OCI-LY7 (cell line): Measurements from ENCODE around the gene EIF3K. TPM values are rescaled to one million over a fixed set of nuclear protein-coding genes. Genes with fewer than 3 reads are reported as not detected.

Experiments
- BruUV-seq: library from RNA; stranded (reverse); fragments of 400-500 nt; replicated peaks from 2 replicates; lab custom pipeline; 2021; lab: Mats Ljungman, UMichigan
- CTCF ChIA-PET: fragments of 300-600 bp; sonication (Branson Sonifier 250); formaldehyde crosslinking; loops from one replicate; lab custom pipeline; 2022; ENCODE audit warnings: antibody characterized with exemption; ENCODE audit not compliant: unreplicated experiment; lab: Charles Lee
- POLR2A ChIA-PET: fragments of 300-600 bp; sonication (Branson Sonifier 250); formaldehyde crosslinking; loops from one replicate; lab custom pipeline; 2022; ENCODE audit warnings: antibody characterized with exemption; lab: Charles Lee
- DNase-seq: peaks from one replicate; pipeline ENCODE4 v3.0.0-alpha.2; 2015; ENCODE audit warnings: low spot score
- H2AFZ ChIP-seq: fragments of 200-600 bp; sonication (generic), shearing (Covaris generic); 2 replicates; pipeline ENCODE4 v1.6.1; 2014; ENCODE audit warnings: mild to moderate bottlenecking, antibody characterized with exemption, low read length, moderate library complexity
- H3K27ac ChIP-seq: fragments of 200-600 bp; sonication (generic); 2 replicates; pipeline ENCODE4 v1.5.1; 2014; ENCODE audit warnings: mixed run types, low read depth, mild to moderate bottlenecking, moderate library complexity, low read length, inconsistent platforms; ENCODE audit not compliant: poor library complexity, severe bottlenecking
- H3K36me3 ChIP-seq: fragments of 200-600 bp; sonication (generic); 2 replicates; pipeline ENCODE4 v1.6.1; 2014; ENCODE audit warnings: mild to moderate bottlenecking, antibody characterized with exemption, low read length, moderate library complexity, mixed read lengths; ENCODE audit not compliant: insufficient read depth
- H3K4me1 ChIP-seq: fragments of 200-600 bp; sonication (generic); 2 replicates; pipeline ENCODE4 v1.5.1; 2014; ENCODE audit warnings: mild to moderate bottlenecking, low read length; ENCODE audit not compliant: insufficient read depth, poor library complexity, severe bottlenecking
- H3K4me2 ChIP-seq: fragments of 200-600 bp; sonication (generic); 2 replicates; pipeline ENCODE4 v1.6.1; 2014; ENCODE audit warnings: mild to moderate bottlenecking, low read length
- H3K4me3 ChIP-seq: fragments of 200-600 bp; sonication (generic); 2 replicates; pipeline ENCODE4 v1.5.1; 2014; ENCODE audit warnings: mild to moderate bottlenecking, low read depth, low read length; ENCODE audit not compliant: poor library complexity, severe bottlenecking
- H3K79me2 ChIP-seq: fragments of 200-600 bp; sonication (generic); 2 replicates; pipeline ENCODE4 v1.6.1; 2016; ENCODE audit warnings: low read depth, mild to moderate bottlenecking, low read length, moderate library complexity, mixed read lengths; ENCODE audit not compliant: insufficient read depth
- H3K9me2 ChIP-seq: fragments of 200-600 bp; sonication (generic); 2 replicates; pipeline ENCODE4 v1.6.1; 2016; ENCODE audit warnings: mild to moderate bottlenecking, low read length, mixed read lengths; ENCODE audit not compliant: insufficient read depth
- H3K9me3 ChIP-seq: fragments of 200-600 bp; sonication (generic); 2 replicates; pipeline ENCODE4 v1.6.1; 2014; ENCODE audit warnings: mild to moderate bottlenecking, mixed run types, low read length, mixed read lengths
- H4K20me1 ChIP-seq: fragments of 200-600 bp; sonication (generic); 2 replicates; pipeline ENCODE4 v1.6.1; 2014; ENCODE audit warnings: mild to moderate bottlenecking, antibody characterized with exemption, low read length, moderate library complexity, mixed read lengths; ENCODE audit not compliant: insufficient read depth
- EZH2phosphoT487 ChIP-seq: fragments of 200-600 bp; sonication (generic); IDR thresholded peaks from 2 replicates; pipeline ENCODE4 v1.6.1; 2018; ENCODE audit warnings: low read depth, borderline replicate concordance, mild to moderate bottlenecking, mixed run types, antibody characterized with exemption, low read length, moderate library complexity, mixed read lengths
- intact Hi-C: fragments of 100-400 bp; cut with micrococcal nuclease; formaldehyde crosslinking; loops from one replicate; pipeline ENCODE4 v1.10.0; 2022; ENCODE audit not compliant: unreplicated experiment
- total RNA-seq, 2 experiments: library from RNA; depleted of rRNA in 1 of 2; stranded (reverse); fragments of >200 nt in 1 of 2; shearing (Covaris generic) in 1 of 2; gene quantifications; 2 replicates each; pipeline ENCODE4 v1.2.3, GENCODE V29; 2014 to 2022
- TF ChIP-seq, protein P1 (sequence below): fragments of 200-600 bp; sonication (generic); conservative IDR thresholded peaks from 2 replicates; pipeline ENCODE4 v1.5.1; 2014; ENCODE audit warnings: mild to moderate bottlenecking, antibody characterized with exemption, low read length, moderate library complexity, mixed read lengths

Gene EIF3K
- total RNA-seq, 2 experiments from 2014 or later = 321 to 364 TPM

DNA sequence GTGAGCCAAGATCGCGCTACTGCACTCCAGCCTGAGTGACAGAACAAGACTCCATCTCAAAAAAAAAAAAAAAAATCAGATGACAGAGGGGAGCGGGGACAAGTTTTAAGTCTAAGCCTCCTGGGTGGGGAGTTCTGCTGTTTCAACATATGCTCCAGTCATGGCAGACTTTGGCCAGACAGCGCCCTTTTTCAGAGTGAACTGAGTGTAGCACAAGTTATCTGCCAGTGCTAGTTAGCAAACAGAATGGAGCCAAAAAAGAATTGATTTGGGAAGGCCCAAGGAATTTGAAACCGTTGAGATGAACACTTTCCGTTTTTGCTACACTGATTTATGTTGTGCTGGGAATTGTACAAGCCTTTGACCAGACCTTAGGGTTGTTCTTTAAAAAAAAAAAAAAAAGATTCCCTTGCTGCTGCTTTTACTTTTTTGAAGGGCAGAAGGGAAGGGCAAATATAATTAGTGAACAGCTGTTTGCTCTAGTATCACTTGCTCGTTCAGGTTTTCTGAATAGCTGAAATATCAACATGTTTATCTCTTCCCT is 34.1 kb downstream of the EIF3K start:
- TF ChIP-seq EZH2phosphoT487 = no peak
- TF ChIP-seq, protein P1, sequence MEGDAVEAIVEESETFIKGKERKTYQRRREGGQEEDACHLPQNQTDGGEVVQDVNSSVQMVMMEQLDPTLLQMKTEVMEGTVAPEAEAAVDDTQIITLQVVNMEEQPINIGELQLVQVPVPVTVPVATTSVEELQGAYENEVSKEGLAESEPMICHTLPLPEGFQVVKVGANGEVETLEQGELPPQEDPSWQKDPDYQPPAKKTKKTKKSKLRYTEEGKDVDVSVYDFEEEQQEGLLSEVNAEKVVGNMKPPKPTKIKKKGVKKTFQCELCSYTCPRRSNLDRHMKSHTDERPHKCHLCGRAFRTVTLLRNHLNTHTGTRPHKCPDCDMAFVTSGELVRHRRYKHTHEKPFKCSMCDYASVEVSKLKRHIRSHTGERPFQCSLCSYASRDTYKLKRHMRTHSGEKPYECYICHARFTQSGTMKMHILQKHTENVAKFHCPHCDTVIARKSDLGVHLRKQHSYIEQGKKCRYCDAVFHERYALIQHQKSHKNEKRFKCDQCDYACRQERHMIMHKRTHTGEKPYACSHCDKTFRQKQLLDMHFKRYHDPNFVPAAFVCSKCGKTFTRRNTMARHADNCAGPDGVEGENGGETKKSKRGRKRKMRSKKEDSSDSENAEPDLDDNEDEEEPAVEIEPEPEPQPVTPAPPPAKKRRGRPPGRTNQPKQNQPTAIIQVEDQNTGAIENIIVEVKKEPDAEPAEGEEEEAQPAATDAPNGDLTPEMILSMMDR = no peak

DNA sequence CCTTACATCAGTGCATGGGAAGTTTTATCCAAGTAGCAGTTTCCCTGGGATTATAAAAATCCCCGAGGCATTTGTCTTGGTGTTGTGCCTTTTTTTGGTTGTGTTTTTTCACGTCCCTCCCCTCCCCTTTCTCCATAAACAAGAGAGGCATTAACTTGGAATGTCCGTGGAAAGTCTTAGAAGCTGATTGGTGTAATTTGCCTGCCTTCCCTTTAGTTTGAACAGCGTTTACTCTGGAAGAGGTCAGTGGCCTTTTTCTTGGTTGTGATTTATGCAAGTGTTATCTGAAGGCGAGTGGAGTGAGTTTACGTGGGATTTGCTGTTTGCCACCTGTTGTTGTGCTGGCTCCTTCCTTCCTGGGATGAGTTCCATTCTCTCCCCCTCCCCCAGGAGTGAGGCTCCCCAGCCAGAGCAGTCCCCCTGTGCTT is 35.7 kb downstream of the EIF3K start:
- H3K79me2 ChIP-seq = peaks cover 87% of the 10 kb centered on the region
- H3K4me2 ChIP-seq = no peak overlapping the region
- H4K20me1 ChIP-seq = peaks cover 31% of the 10 kb centered on the region
- CTCF ChIA-PET = no interaction called here
- H3K4me1 ChIP-seq = peaks cover 20% of the 10 kb centered on the region
- no peak overlapping the region for H3K27ac ChIP-seq
- no peaks in the 10 kb centered on the region for H3K9me2 ChIP-seq
- no peak overlapping the region for H3K4me3 ChIP-seq
- POLR2A ChIA-PET = no interaction called here
- peaks cover 39% of the 10 kb centered on the region for H3K36me3 ChIP-seq
- no peak overlapping the region for H2AFZ ChIP-seq
- no peak for DNase-seq
- no peaks in the 10 kb centered on the region for H3K9me3 ChIP-seq
- TF ChIP-seq EZH2phosphoT487 = no peak
- TF ChIP-seq, protein P1 = no peak
- intact Hi-C loops = no loop called here
- BruUV-seq = no TSS peak

More for the DNA sequence above, 34.1 kb downstream of the EIF3K start:
- DNase-seq = no peak
- Histone ChIP-seq H2AFZ (no peak overlapping the region), H3K9me3 (no peaks in the 10 kb centered on the region), H3K79me2 (peaks cover 90% of the 10 kb centered on the region), H3K9me2 (no peaks in the 10 kb centered on the region), H3K36me3 (peaks cover 36% of the 10 kb centered on the region), H3K27ac (no peak overlapping the region), H3K4me1 (peaks cover 28% of the 10 kb centered on the region), H3K4me2 (no peak overlapping the region), H4K20me1 (peaks cover 43% of the 10 kb centered on the region), H3K4me3 (no peak overlapping the region)
- BruUV-seq = no TSS peak
- POLR2A ChIA-PET = interaction anchor here (0.5 kb wide), 1 partner anchor 280 kb away, joined by 3 read pairs; no protein-coding TSS in a partner anchor
- intact Hi-C loops = no loop called here
- CTCF ChIA-PET = no interaction called here

DNA sequence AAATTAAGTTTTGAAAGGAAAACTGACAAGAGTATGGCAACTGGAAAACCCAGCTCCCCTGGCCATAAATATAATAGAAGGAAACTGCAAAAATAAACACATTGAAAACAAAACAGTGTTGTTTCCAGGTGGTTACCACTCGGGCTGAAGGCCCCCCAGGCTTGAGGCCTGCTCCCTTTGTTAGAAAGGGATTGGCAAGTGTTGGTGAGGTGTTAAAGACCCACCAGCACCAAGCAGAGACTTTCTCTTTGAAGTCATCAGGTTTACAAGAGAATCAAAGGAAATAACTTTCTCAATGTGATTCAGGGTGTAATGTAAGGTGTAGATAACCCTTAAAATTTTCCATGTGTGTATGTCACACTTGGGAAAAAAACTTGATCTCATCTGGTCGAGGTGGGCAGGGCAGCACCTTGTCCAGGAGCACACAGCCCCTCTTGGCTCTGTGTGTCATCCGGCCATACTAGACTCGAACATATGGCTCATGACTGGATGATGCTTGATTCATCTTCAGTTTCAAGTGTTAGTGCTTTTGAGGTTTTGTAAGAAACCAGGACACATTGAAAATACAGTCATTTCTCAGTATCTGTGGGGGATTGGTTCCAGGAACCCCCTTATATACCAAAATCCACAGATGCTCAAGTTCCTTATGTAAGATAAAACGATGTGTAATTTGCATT is 36.3 kb downstream of the EIF3K start:
- BruUV-seq = no TSS peak
- ChIA-PET CTCF (no interaction called here), POLR2A (no interaction called here)
- no peak for TF ChIP-seq EZH2phosphoT487
- TF ChIP-seq, protein P1 = no peak
- intact Hi-C loops = no loop called here
- no peak for DNase-seq
- Histone ChIP-seq H2AFZ (no peak overlapping the region), H3K36me3 (peaks cover 39% of the 10 kb centered on the region), H3K4me3 (no peak overlapping the region), H3K9me2 (no peaks in the 10 kb centered on the region), H3K4me2 (no peak overlapping the region), H3K79me2 (peaks cover 80% of the 10 kb centered on the region), H3K9me3 (no peaks in the 10 kb centered on the region), H3K4me1 (peaks cover 14% of the 10 kb centered on the region), H3K27ac (no peak overlapping the region), H4K20me1 (peaks cover 29% of the 10 kb centered on the region)
